ENCODE results near the gene PUM1.

The PUM1 gene

GRCh38 chr1:30900931-30901560 lies 164.5 kb downstream of the PUM1 start:
- no peak overlapping the region for H3K27ac ChIP-seq (replicated peaks; ENCODE audit: low read length)
- no peak overlapping the region for H2BK5ac ChIP-seq (ENCODE audit: low read length)
- peaks cover 15% of the 10 kb centered on the region for H3K79me1 ChIP-seq (ENCODE audit: low read depth, low read length)
- H3K9me3 ChIP-seq (replicated peaks in 1 of 2; ENCODE audit: control insufficient read depth in 2 of 2, insufficient read depth in 1 of 2, low read depth in 1 of 2, low read length in 2 of 2) = no peaks in the 10 kb centered on the region
- no peak overlapping the region for H3K4ac ChIP-seq (ENCODE audit: low read length)
- H3K4me2 ChIP-seq (ENCODE audit: insufficient read depth, low read length, poor library complexity, severe bottlenecking) = no peak overlapping the region
- no peak overlapping the region for H2AK5ac ChIP-seq (ENCODE audit: low read depth, low read length)
- H3K27me3 ChIP-seq (ENCODE audit: control insufficient read depth in 3 of 3, insufficient read depth in 3 of 3, low read depth in 1 of 3, low read length in 3 of 3) = no peaks in the 10 kb centered on the region
- no peak for DNase-seq (ENCODE audit: low spot score)
- no peak overlapping the region for H3K4me3 ChIP-seq (ENCODE audit: low read length in 2 of 2)
- H3K9ac ChIP-seq (ENCODE audit: low read depth, low read length, poor library complexity) = no peak overlapping the region
- no peak overlapping the region for H4K91ac ChIP-seq (ENCODE audit: low read depth, low read length, poor library complexity)
- H3K23ac ChIP-seq (ENCODE audit: low read depth, low read length, poor library complexity) = no peak overlapping the region
- peaks cover 15 to 25% of the 10 kb centered on the region in 2 donors for H3K4me1 ChIP-seq (ENCODE audit: control insufficient read depth in 2 of 2, insufficient read depth in 1 of 2, low read depth in 1 of 2, low read length in 2 of 2)
- H4K8ac ChIP-seq (ENCODE audit: low read depth, low read length) = no peak overlapping the region
- H3K18ac ChIP-seq (ENCODE audit: low read length) = no peak overlapping the region
- peaks cover 0 to 9% of the 10 kb centered on the region in 2 donors for H3K36me3 ChIP-seq (replicated peaks in 1 of 2; ENCODE audit: control insufficient read depth in 2 of 2, insufficient read depth in 2 of 2, low read length in 2 of 2)
- H3K14ac ChIP-seq (ENCODE audit: low read length) = no peak overlapping the region
- no peak overlapping the region for H2AFZ ChIP-seq (ENCODE audit: low read length)
- WGBS, 2 donors (ENCODE audit: extremely low coverage in 2 of 2, insufficient read length in 2 of 2, insufficient replicate concordance in 1 of 2) = no CpG with 5 or more reads among the region's 3 CpGs
- H2BK12ac ChIP-seq (ENCODE audit: low read length) = no peak overlapping the region
- H2BK120ac ChIP-seq (ENCODE audit: low read depth, low read length) = no peak overlapping the region
- no peak overlapping the region for H2BK15ac ChIP-seq (ENCODE audit: low read length)

GRCh38 chr1:30900486-30900885 lies 165.0 kb downstream of the PUM1 start:
- Histone ChIP-seq H2AK5ac (ENCODE audit: low read depth, low read length) (no peak overlapping the region), H3K27ac (replicated peaks; ENCODE audit: low read length) (no peak overlapping the region), H2BK12ac (ENCODE audit: low read length) (no peak overlapping the region), H3K4ac (ENCODE audit: low read length) (no peak overlapping the region), H3K4me3 (ENCODE audit: low read length in 2 of 2) (no peak overlapping the region), H3K9me3 (replicated peaks in 1 of 2; ENCODE audit: control insufficient read depth in 2 of 2, insufficient read depth in 1 of 2, low read depth in 1 of 2, low read length in 2 of 2) (no peaks in the 10 kb centered on the region), H2BK120ac (ENCODE audit: low read depth, low read length) (no peak overlapping the region), H3K79me1 (ENCODE audit: low read depth, low read length) (peaks cover 12% of the 10 kb centered on the region), H2AFZ (ENCODE audit: low read length) (no peak overlapping the region), H2BK5ac (ENCODE audit: low read length) (no peak overlapping the region), H2BK15ac (ENCODE audit: low read length) (no peak overlapping the region), H3K14ac (ENCODE audit: low read length) (no peak overlapping the region), H3K27me3 (ENCODE audit: control insufficient read depth in 3 of 3, insufficient read depth in 3 of 3, low read depth in 1 of 3, low read length in 3 of 3) (no peaks in the 10 kb centered on the region), H3K9ac (ENCODE audit: low read depth, low read length, poor library complexity) (no peak overlapping the region), H4K8ac (ENCODE audit: low read depth, low read length) (no peak overlapping the region), H3K36me3 (replicated peaks in 1 of 2; ENCODE audit: control insufficient read depth in 2 of 2, insufficient read depth in 2 of 2, low read length in 2 of 2) (peaks cover 0 to 9% of the 10 kb centered on the region in 2 donors), H3K4me1 (ENCODE audit: control insufficient read depth in 2 of 2, insufficient read depth in 1 of 2, low read depth in 1 of 2, low read length in 2 of 2) (peaks cover 14 to 23% of the 10 kb centered on the region in 2 donors), H3K23ac (ENCODE audit: low read depth, low read length, poor library complexity) (no peak overlapping the region), H4K91ac (ENCODE audit: low read depth, low read length, poor library complexity) (no peak overlapping the region), H3K4me2 (ENCODE audit: insufficient read depth, low read length, poor library complexity, severe bottlenecking) (no peak overlapping the region), H3K18ac (ENCODE audit: low read length) (no peak overlapping the region)
- no CpG with 5 or more reads among the region's 6 CpGs for WGBS, 2 donors (ENCODE audit: extremely low coverage in 2 of 2, insufficient read length in 2 of 2, insufficient replicate concordance in 1 of 2)
- no peak for DNase-seq (ENCODE audit: low spot score)

- no peak overlapping the region for H4K91ac ChIP-seq (ENCODE audit: low read depth, low read length, poor library complexity)
- H2AFZ ChIP-seq (ENCODE audit: low read length) = no peak overlapping the region
- no peak overlapping the region for H2BK12ac ChIP-seq (ENCODE audit: low read length)
- H3K4me3 ChIP-seq (ENCODE audit: low read length in 2 of 2) = no peak overlapping the region
- peaks cover 19 to 26% of the 10 kb centered on the region in 2 donors for H3K4me1 ChIP-seq (ENCODE audit: control insufficient read depth in 2 of 2, insufficient read depth in 1 of 2, low read depth in 1 of 2, low read length in 2 of 2)
- H3K27ac ChIP-seq (replicated peaks; ENCODE audit: low read length) = no peak overlapping the region
- H2BK5ac ChIP-seq (ENCODE audit: low read length) = no peak overlapping the region
- H4K8ac ChIP-seq (ENCODE audit: low read depth, low read length) = no peak overlapping the region
- no peak overlapping the region for H3K14ac ChIP-seq (ENCODE audit: low read length)
- H3K79me1 ChIP-seq (ENCODE audit: low read depth, low read length) = peaks cover 11% of the 10 kb centered on the region
- no peak overlapping the region for H2BK15ac ChIP-seq (ENCODE audit: low read length)
- no peak overlapping the region for H2BK120ac ChIP-seq (ENCODE audit: low read depth, low read length)
- H3K4me2 ChIP-seq (ENCODE audit: insufficient read depth, low read length, poor library complexity, severe bottlenecking) = no peak overlapping the region
- DNase-seq (ENCODE audit: low spot score) = no peak
- H3K9me3 ChIP-seq (replicated peaks in 1 of 2; ENCODE audit: control insufficient read depth in 2 of 2, insufficient read depth in 1 of 2, low read depth in 1 of 2, low read length in 2 of 2) = no peaks in the 10 kb centered on the region
- H3K23ac ChIP-seq (ENCODE audit: low read depth, low read length, poor library complexity) = no peak overlapping the region
- peak overlapping the region; percentile 42 for H3K18ac ChIP-seq (ENCODE audit: low read length)
- no CpG with 5 or more reads among the region's 13 CpGs for WGBS, 2 donors (ENCODE audit: extremely low coverage in 2 of 2, insufficient read length in 2 of 2, insufficient replicate concordance in 1 of 2)
- no peaks in the 10 kb centered on the region for H3K27me3 ChIP-seq (ENCODE audit: control insufficient read depth in 3 of 3, insufficient read depth in 3 of 3, low read depth in 1 of 3, low read length in 3 of 3)
- H2AK5ac ChIP-seq (ENCODE audit: low read depth, low read length) = no peak overlapping the region
- no peak overlapping the region for H3K4ac ChIP-seq (ENCODE audit: low read length)
- H3K9ac ChIP-seq (ENCODE audit: low read depth, low read length, poor library complexity) = peak overlapping the region; percentile 38
- H3K36me3 ChIP-seq (replicated peaks in 1 of 2; ENCODE audit: control insufficient read depth in 2 of 2, insufficient read depth in 2 of 2, low read length in 2 of 2) = peaks cover 0 to 14% of the 10 kb centered on the region in 2 donors
Observed at GRCh38 chr1:30899577-30900389, 165.7 kb downstream of the PUM1 start.

GRCh38 chr1:30898031-30898815 lies 167.3 kb downstream of the PUM1 start:
- no peak overlapping the region for H3K4me3 ChIP-seq (ENCODE audit: low read length in 2 of 2)
- no peak overlapping the region for H3K23ac ChIP-seq (ENCODE audit: low read depth, low read length, poor library complexity)
- H4K8ac ChIP-seq (ENCODE audit: low read depth, low read length) = no peak overlapping the region
- no peak overlapping the region for H2AFZ ChIP-seq (ENCODE audit: low read length)
- H2BK12ac ChIP-seq (ENCODE audit: low read length) = no peak overlapping the region
- H3K4me2 ChIP-seq (ENCODE audit: insufficient read depth, low read length, poor library complexity, severe bottlenecking) = no peak overlapping the region
- no peaks in the 10 kb centered on the region for H3K27me3 ChIP-seq (ENCODE audit: control insufficient read depth in 3 of 3, insufficient read depth in 3 of 3, low read depth in 1 of 3, low read length in 3 of 3)
- no peak for DNase-seq (ENCODE audit: low spot score)
- no peak overlapping the region for H2BK5ac ChIP-seq (ENCODE audit: low read length)
- H3K9ac ChIP-seq (ENCODE audit: low read depth, low read length, poor library complexity) = no peak overlapping the region
- no peak overlapping the region for H3K14ac ChIP-seq (ENCODE audit: low read length)
- no peak overlapping the region for H4K91ac ChIP-seq (ENCODE audit: low read depth, low read length, poor library complexity)
- H3K18ac ChIP-seq (ENCODE audit: low read length) = no peak overlapping the region
- no peak overlapping the region for H2BK15ac ChIP-seq (ENCODE audit: low read length)
- H3K36me3 ChIP-seq (replicated peaks in 1 of 2; ENCODE audit: control insufficient read depth in 2 of 2, insufficient read depth in 2 of 2, low read length in 2 of 2) = peaks cover 0 to 18% of the 10 kb centered on the region in 2 donors
- H3K79me1 ChIP-seq (ENCODE audit: low read depth, low read length) = peaks cover 10% of the 10 kb centered on the region
- H2AK5ac ChIP-seq (ENCODE audit: low read depth, low read length) = peak overlapping the region; percentile 21
- no peak overlapping the region for H2BK120ac ChIP-seq (ENCODE audit: low read depth, low read length)
- H3K4me1 ChIP-seq (ENCODE audit: control insufficient read depth in 2 of 2, insufficient read depth in 1 of 2, low read depth in 1 of 2, low read length in 2 of 2) = peaks cover 26 to 36% of the 10 kb centered on the region in 2 donors
- no peak overlapping the region for H3K4ac ChIP-seq (ENCODE audit: low read length)
- no peak overlapping the region for H3K27ac ChIP-seq (replicated peaks; ENCODE audit: low read length)
- no peaks in the 10 kb centered on the region for H3K9me3 ChIP-seq (replicated peaks in 1 of 2; ENCODE audit: control insufficient read depth in 2 of 2, insufficient read depth in 1 of 2, low read depth in 1 of 2, low read length in 2 of 2)
- no CpG with 5 or more reads among the region's 10 CpGs for WGBS, 2 donors (ENCODE audit: extremely low coverage in 2 of 2, insufficient read length in 2 of 2, insufficient replicate concordance in 1 of 2)
